GM12878 (cell line): Measurements from ENCODE around the gene DISP3. TPM values are rescaled to one million over a fixed set of nuclear protein-coding genes. Genes with fewer than 3 reads are reported as not detected.

Source experiments
- ATAC-seq: fragments of 200-7000 bp; cut with Tn5 transposase; 3 replicates; pipeline ENCODE4 v1.9.1; 2020; ENCODE audit warnings: mild to moderate bottlenecking, moderate library complexity
- BruUV-seq: library from RNA; stranded (reverse); fragments of 400-500 nt; replicated peaks from 2 replicates; lab custom pipeline; 2021; lab: Mats Ljungman, UMichigan
- CTCF ChIA-PET: fragments of 300-600 bp; sonication (Branson Sonifier 250); formaldehyde crosslinking; extraction: SDS; loops from one replicate; lab custom pipeline; 2021; ENCODE audit warnings: inconsistent platforms; lab: Yijun Ruan, JAX
- POLR2A ChIA-PET: fragments of 350-600 bp; formaldehyde crosslinking; extraction: SDS; loops from one replicate; lab custom pipeline; 2021; ENCODE audit warnings: inconsistent platforms; lab: Charles Lee
- RAD21 ChIA-PET: fragments of 300-600 bp; sonication (Branson Sonifier 250); formaldehyde crosslinking; loops from one replicate; lab custom pipeline; 2023; ENCODE audit warnings: antibody characterized with exemption; ENCODE audit not compliant: unreplicated experiment; lab: Charles Lee
- SMC1A ChIA-PET: fragments of 300-600 bp; sonication (Branson Sonifier 250); formaldehyde crosslinking; loops from one replicate; lab custom pipeline; 2023; ENCODE audit not compliant: unreplicated experiment, uncharacterized antibody; lab: Charles Lee
- DNase-seq: peaks from one replicate; pipeline ENCODE4 v3.0.0-alpha.2; 2011; ENCODE audit warnings: low read depth, low spot score
- FAIRE-seq: peaks from 3 replicates; lab custom pipeline; 2011; peaks lifted over from hg19 to GRCh38; lab: Jason Lieb, UNC
- H2AFZ ChIP-seq: 2 replicates; pipeline ENCODE4 v1.6.0; 2011; ENCODE audit warnings: low read depth, low read length, control low read depth; ENCODE audit not compliant: control insufficient read depth
- H3K27ac ChIP-seq: 2 replicates; pipeline ENCODE4 v1.5.1; 2011; ENCODE audit warnings: control low read depth; ENCODE audit not compliant: control insufficient read depth, insufficient read depth
- H3K27me3 ChIP-seq, 2 experiments: replicated peaks in 1 of 2; 2 replicates each; pipeline versions ENCODE4 v1.6.0 to v1.6.1; 2011; ENCODE audit warnings: low read length in 1 of 2; ENCODE audit not compliant: control insufficient read depth in 2 of 2, insufficient read depth in 2 of 2
- H3K36me3 ChIP-seq, 2 experiments: 2 replicates each; pipeline ENCODE4 v1.5.1; 2011; ENCODE audit warnings: low read length in 1 of 2; ENCODE audit not compliant: control insufficient read depth in 2 of 2, insufficient read depth in 2 of 2
- H3K4me1 ChIP-seq: 2 replicates; pipeline ENCODE4 v1.6.1; 2011; ENCODE audit warnings: mild to moderate bottlenecking, low read length, moderate library complexity, mixed read lengths; ENCODE audit not compliant: control insufficient read depth, insufficient read depth
- H3K4me2 ChIP-seq: 2 replicates; pipeline ENCODE4 v1.6.0; 2011; ENCODE audit warnings: control low read depth; ENCODE audit not compliant: control insufficient read depth, insufficient read depth
- H3K4me3 ChIP-seq: fragments of 200-600 bp; sonication (generic); 2 replicates; pipeline ENCODE4 v1.5.1; 2016
- H3K79me2 ChIP-seq: 2 replicates; pipeline ENCODE4 v1.6.0; 2011; ENCODE audit warnings: low read length; ENCODE audit not compliant: control insufficient read depth, insufficient read depth
- H3K9ac ChIP-seq: 2 replicates; pipeline ENCODE4 v1.8.0; 2011; ENCODE audit warnings: low read length, control low read depth, mixed read lengths; ENCODE audit not compliant: control insufficient read depth, insufficient read depth
- H3K9me3 ChIP-seq: replicated peaks from 3 replicates; pipeline ENCODE4 v1.5.1; 2011; ENCODE audit warnings: mild to moderate bottlenecking, low read length; ENCODE audit not compliant: control insufficient read depth, insufficient read depth
- H4K20me1 ChIP-seq: 2 replicates; pipeline ENCODE4 v1.6.0; 2011; ENCODE audit not compliant: control insufficient read depth, insufficient read depth
- ASH2L ChIP-seq: fragments of 300-600, 200-600 bp; sonication (generic); IDR thresholded peaks from 2 replicates; pipeline ENCODE4 v1.6.1; 2017; ENCODE audit warnings: low read depth, mild to moderate bottlenecking, borderline replicate concordance
- CEBPB ChIP-seq, 2 experiments: fragments of 150-350 bp in 1 of 2; IDR thresholded peaks; 2 replicates each; pipeline ENCODE4 v1.6.1; 2012 to 2014; ENCODE audit warnings: low read depth in 2 of 2, low read length in 2 of 2, borderline replicate concordance in 1 of 2, inconsistent platforms in 1 of 2
- ETV6 ChIP-seq, 2 experiments: fragments of 450-650 bp in 1 of 2; IDR thresholded peaks in 1 of 2; conservative IDR thresholded peaks in 1 of 2; 2 replicates each; pipeline ENCODE4 v1.6.1; 2014; ENCODE audit warnings: antibody characterized with exemption in 1 of 2, borderline replicate concordance in 1 of 2, low read depth in 1 of 2, mild to moderate bottlenecking in 1 of 2, moderate library complexity in 1 of 2
- HDGF ChIP-seq: fragments of 450-650 bp; IDR thresholded peaks from 2 replicates; pipeline ENCODE4 v1.6.1; 2016; ENCODE audit warnings: antibody characterized with exemption
- IKZF1 ChIP-seq: fragments of 450-650 bp; conservative IDR thresholded peaks from 2 replicates; pipeline ENCODE4 v1.6.1; 2017; ENCODE audit warnings: antibody characterized with exemption, mild to moderate bottlenecking
- JUNB ChIP-seq: IDR thresholded peaks from 2 replicates; pipeline ENCODE4 v1.6.1; 2016; ENCODE audit warnings: antibody characterized with exemption, mild to moderate bottlenecking
- MTA2 ChIP-seq: fragments of 450-650 bp; IDR thresholded peaks from 2 replicates; pipeline ENCODE4 v1.6.1; 2016; ENCODE audit warnings: low read depth, mild to moderate bottlenecking, moderate library complexity
- NFYB ChIP-seq: IDR thresholded peaks from 2 replicates; pipeline ENCODE4 v1.6.1; 2011; ENCODE audit warnings: low read depth, mild to moderate bottlenecking, low read length, improper control_type of control experiment, moderate library complexity; ENCODE audit not compliant: insufficient read depth
- NRF1 ChIP-seq: conservative IDR thresholded peaks from 2 replicates; pipeline ENCODE4 v1.6.1; 2011; ENCODE audit warnings: mild to moderate bottlenecking, low read depth, low read length, improper control_type of control experiment
- SIN3A ChIP-seq: IDR thresholded peaks from 2 replicates; pipeline ENCODE4 v1.6.1; 2012; ENCODE audit warnings: low read depth, low read length, improper control_type of control experiment
- TCF3 ChIP-seq: IDR thresholded peaks from 2 replicates; pipeline ENCODE4 v1.6.1; 2012; ENCODE audit warnings: low read depth, mild to moderate bottlenecking, low read length, borderline replicate concordance; ENCODE audit not compliant: insufficient read depth
- ZNF274 ChIP-seq: IDR thresholded peaks from one replicate; pipeline ENCODE4 v1.8.0; 2011; ENCODE audit not compliant: insufficient read length, insufficient read depth
- WGBS: methylation state at CpG from one replicate; pipeline ENCODE4 v1.1.6; 2016; ENCODE audit warnings: low lambda C conversion rate; ENCODE audit not compliant: insufficient replicate concordance, insufficient coverage; ENCODE audit errors: missing lambda C conversion rate; 5-methylcytosine and 5-hydroxymethylcytosine counted together
- in situ Hi-C: fragments of 300-500 bp; cut with MboI; formaldehyde crosslinking; loops from 9 replicates; pipeline ENCODE4 v1.14.3; 2018; ENCODE audit warnings: mixed read lengths
- intact Hi-C: fragments of 100-400 bp; cut with micrococcal nuclease; formaldehyde crosslinking; loops from one replicate; pipeline ENCODE4 v1.14.2; 2022; ENCODE audit not compliant: unreplicated experiment
- polyA plus RNA-seq, 11 experiments: library from polyadenylated mRNA; depleted of rRNA in 4 of 11; unstranded in 6 of 11; stranded (reverse) in 5 of 11; fragments of >200 nt; fragmentation: Nextera tagmentation in 4 of 11; fragmentation: Illumina TruSeq in 1 of 11; extraction: Ambion mirVana in 4 of 11; extraction: Trizol in 1 of 11; gene quantifications; 1 replicate in 1 of 11; 2 replicates in 10 of 11; pipeline versions ENCODE4 v1.2.1 to v1.2.3, GENCODE V29; 2011 to 2016; ENCODE audit warnings: inconsistent platforms in 2 of 11, missing spikeins in 2 of 11, low read depth in 1 of 11
- total RNA-seq, 4 experiments: library from RNA; depleted of rRNA in 3 of 4; stranded (reverse); fragments of >200 nt in 3 of 4; fragmentation: Illumina TruSeq in 1 of 4; extraction: Trizol in 1 of 4; gene quantifications; 2 replicates each; pipeline versions ENCODE4 v1.2.1 to v1.2.3, GENCODE V29; 2013 to 2021
- TF ChIP-seq, protein P1 (sequence below): fragments of 450-650 bp; IDR thresholded peaks from 2 replicates; pipeline ENCODE4 v1.6.1; 2014; ENCODE audit warnings: mild to moderate bottlenecking
- TF ChIP-seq, protein P2 (sequence below): fragments of 450-650 bp; IDR thresholded peaks from 2 replicates; pipeline ENCODE4 v1.6.1; 2017; ENCODE audit warnings: antibody characterized with exemption, mild to moderate bottlenecking, moderate library complexity
- TF ChIP-seq, protein P3 (sequence below): fragments of 450-650 bp; IDR thresholded peaks from 2 replicates; pipeline ENCODE4 v1.6.1; 2017; ENCODE audit warnings: mild to moderate bottlenecking, moderate library complexity

DISP3 gene
- total and polyA plus RNA-seq, 10 of the 15 experiments (the other 5 are each of a cell fraction or from before 2014, with no cell fraction given): under 0.01 to 0.18 (median 0.09) TPM; not detected in 2

DNA sequence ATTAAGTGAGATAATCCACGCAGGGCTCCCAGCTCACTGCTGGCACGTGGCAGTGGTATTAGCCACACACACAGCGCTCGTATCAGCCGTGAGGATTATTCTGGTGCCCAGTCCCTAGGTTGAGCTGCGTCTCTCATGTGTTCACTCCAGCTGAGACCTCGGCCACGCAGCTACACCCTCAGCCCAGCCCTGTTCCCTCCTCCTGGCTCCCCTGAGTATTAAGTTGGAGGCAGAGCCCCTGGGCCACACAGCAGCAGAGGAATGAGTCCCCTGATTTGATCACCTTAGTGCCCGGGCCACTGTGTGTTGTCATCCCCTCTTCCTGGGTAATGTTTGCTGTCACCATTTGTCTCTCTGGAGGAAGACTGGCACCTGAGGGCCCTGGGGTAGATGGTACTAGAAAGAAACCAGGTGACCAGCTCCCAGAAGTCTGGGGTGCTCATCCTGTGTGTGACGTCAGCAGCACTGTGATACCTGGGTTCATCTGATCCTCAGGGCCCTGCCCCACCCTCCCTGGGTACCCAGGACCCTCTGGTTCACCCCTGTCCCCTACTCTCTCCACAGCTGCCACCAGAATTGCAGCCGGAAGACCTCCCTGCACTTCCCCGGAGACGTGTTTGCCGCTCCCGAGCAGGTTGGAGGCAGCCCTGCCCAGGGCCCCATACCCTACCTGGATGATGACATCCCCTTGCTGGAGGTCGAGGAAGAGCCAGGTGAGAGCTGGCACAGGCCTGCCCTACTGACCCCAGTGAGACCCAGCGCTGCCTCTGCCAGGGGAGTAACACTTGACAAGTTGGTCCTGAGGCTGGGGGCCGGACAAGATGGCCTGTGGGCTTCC lies 40.1 kb downstream of the DISP3 start:
- H3K4me3 ChIP-seq: no peak overlapping the region
- RAD21 ChIA-PET: no interaction called here
- no peak overlapping the region for H2AFZ ChIP-seq
- CTCF ChIA-PET: no interaction called here
- no peak overlapping the region for H3K27ac ChIP-seq
- H3K9ac ChIP-seq: no peak overlapping the region
- POLR2A ChIA-PET: no interaction called here
- no peaks in the 10 kb centered on the region for H3K4me1 ChIP-seq
- FAIRE-seq (no peak), ATAC-seq (no peak), DNase-seq (no peak)
- BruUV-seq: no TSS peak
- SMC1A ChIA-PET: no interaction called here
- H4K20me1 ChIP-seq: no peaks in the 10 kb centered on the region
- intact Hi-C loops (no loop called here), in situ Hi-C loops (no loop called here)
- no peaks in the 10 kb centered on the region for H3K9me3 ChIP-seq
- no peaks in the 10 kb centered on the region for H3K36me3 ChIP-seq
- no peaks in the 10 kb centered on the region for H3K27me3 ChIP-seq
- H3K79me2 ChIP-seq: no peaks in the 10 kb centered on the region
- no peak overlapping the region for H3K4me2 ChIP-seq
- WGBS: 34% methylated on average over 18 of the region's 18 CpGs
- no peak for TF ChIP-seq TCF3
- no peak for TF ChIP-seq ZNF274
- TF ChIP-seq, protein P1, sequence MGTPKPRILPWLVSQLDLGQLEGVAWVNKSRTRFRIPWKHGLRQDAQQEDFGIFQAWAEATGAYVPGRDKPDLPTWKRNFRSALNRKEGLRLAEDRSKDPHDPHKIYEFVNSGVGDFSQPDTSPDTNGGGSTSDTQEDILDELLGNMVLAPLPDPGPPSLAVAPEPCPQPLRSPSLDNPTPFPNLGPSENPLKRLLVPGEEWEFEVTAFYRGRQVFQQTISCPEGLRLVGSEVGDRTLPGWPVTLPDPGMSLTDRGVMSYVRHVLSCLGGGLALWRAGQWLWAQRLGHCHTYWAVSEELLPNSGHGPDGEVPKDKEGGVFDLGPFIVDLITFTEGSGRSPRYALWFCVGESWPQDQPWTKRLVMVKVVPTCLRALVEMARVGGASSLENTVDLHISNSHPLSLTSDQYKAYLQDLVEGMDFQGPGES: no peak
- TF ChIP-seq, protein P2, sequence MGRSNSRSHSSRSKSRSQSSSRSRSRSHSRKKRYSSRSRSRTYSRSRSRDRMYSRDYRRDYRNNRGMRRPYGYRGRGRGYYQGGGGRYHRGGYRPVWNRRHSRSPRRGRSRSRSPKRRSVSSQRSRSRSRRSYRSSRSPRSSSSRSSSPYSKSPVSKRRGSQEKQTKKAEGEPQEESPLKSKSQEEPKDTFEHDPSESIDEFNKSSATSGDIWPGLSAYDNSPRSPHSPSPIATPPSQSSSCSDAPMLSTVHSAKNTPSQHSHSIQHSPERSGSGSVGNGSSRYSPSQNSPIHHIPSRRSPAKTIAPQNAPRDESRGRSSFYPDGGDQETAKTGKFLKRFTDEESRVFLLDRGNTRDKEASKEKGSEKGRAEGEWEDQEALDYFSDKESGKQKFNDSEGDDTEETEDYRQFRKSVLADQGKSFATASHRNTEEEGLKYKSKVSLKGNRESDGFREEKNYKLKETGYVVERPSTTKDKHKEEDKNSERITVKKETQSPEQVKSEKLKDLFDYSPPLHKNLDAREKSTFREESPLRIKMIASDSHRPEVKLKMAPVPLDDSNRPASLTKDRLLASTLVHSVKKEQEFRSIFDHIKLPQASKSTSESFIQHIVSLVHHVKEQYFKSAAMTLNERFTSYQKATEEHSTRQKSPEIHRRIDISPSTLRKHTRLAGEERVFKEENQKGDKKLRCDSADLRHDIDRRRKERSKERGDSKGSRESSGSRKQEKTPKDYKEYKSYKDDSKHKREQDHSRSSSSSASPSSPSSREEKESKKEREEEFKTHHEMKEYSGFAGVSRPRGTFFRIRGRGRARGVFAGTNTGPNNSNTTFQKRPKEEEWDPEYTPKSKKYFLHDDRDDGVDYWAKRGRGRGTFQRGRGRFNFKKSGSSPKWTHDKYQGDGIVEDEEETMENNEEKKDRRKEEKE: no peak
- TF ChIP-seq, protein P3, sequence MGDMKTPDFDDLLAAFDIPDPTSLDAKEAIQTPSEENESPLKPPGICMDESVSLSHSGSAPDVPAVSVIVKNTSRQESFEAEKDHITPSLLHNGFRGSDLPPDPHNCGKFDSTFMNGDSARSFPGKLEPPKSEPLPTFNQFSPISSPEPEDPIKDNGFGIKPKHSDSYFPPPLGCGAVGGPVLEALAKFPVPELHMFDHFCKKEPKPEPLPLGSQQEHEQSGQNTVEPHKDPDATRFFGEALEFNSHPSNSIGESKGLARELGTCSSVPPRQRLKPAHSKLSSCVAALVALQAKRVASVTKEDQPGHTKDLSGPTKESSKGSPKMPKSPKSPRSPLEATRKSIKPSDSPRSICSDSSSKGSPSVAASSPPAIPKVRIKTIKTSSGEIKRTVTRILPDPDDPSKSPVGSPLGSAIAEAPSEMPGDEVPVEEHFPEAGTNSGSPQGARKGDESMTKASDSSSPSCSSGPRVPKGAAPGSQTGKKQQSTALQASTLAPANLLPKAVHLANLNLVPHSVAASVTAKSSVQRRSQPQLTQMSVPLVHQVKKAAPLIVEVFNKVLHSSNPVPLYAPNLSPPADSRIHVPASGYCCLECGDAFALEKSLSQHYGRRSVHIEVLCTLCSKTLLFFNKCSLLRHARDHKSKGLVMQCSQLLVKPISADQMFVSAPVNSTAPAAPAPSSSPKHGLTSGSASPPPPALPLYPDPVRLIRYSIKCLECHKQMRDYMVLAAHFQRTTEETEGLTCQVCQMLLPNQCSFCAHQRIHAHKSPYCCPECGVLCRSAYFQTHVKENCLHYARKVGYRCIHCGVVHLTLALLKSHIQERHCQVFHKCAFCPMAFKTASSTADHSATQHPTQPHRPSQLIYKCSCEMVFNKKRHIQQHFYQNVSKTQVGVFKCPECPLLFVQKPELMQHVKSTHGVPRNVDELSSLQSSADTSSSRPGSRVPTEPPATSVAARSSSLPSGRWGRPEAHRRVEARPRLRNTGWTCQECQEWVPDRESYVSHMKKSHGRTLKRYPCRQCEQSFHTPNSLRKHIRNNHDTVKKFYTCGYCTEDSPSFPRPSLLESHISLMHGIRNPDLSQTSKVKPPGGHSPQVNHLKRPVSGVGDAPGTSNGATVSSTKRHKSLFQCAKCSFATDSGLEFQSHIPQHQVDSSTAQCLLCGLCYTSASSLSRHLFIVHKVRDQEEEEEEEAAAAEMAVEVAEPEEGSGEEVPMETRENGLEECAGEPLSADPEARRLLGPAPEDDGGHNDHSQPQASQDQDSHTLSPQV: no peak
- no peak for TF ChIP-seq ASH2L
- no peak for TF ChIP-seq NFYB
- no peak for TF ChIP-seq MTA2
- no peak for TF ChIP-seq IKZF1
- TF ChIP-seq NRF1: no peak
- no peak for TF ChIP-seq ETV6 (conservative IDR thresholded peaks at IDR 0.05 in 1 of 2, IDR thresholded peaks at IDR 0.05 in 1 of 2; ENCODE audit: borderline replicate concordance in 1 of 2, low read depth in 1 of 2)
- no peak for TF ChIP-seq HDGF
- TF ChIP-seq JUNB: no peak
- TF ChIP-seq CEBPB (IDR thresholded peaks at IDR 0.05; ENCODE audit: borderline replicate concordance in 1 of 2, low read depth in 2 of 2, low read length in 2 of 2): no peak
- TF ChIP-seq SIN3A: no peak
